ENCODE results near the gene CLIP3. TPM values are rescaled to one million over a fixed set of nuclear protein-coding genes. Genes with fewer than 3 reads are reported as not detected.

CLIP3 gene
- total and polyA plus RNA-seq, 9 of the 15 experiments (the other 6 are each of a cell fraction or from before 2014, with no cell fraction given) = 0.01 to 0.50 (median 0.15) TPM; not detected in 1

DNA sequence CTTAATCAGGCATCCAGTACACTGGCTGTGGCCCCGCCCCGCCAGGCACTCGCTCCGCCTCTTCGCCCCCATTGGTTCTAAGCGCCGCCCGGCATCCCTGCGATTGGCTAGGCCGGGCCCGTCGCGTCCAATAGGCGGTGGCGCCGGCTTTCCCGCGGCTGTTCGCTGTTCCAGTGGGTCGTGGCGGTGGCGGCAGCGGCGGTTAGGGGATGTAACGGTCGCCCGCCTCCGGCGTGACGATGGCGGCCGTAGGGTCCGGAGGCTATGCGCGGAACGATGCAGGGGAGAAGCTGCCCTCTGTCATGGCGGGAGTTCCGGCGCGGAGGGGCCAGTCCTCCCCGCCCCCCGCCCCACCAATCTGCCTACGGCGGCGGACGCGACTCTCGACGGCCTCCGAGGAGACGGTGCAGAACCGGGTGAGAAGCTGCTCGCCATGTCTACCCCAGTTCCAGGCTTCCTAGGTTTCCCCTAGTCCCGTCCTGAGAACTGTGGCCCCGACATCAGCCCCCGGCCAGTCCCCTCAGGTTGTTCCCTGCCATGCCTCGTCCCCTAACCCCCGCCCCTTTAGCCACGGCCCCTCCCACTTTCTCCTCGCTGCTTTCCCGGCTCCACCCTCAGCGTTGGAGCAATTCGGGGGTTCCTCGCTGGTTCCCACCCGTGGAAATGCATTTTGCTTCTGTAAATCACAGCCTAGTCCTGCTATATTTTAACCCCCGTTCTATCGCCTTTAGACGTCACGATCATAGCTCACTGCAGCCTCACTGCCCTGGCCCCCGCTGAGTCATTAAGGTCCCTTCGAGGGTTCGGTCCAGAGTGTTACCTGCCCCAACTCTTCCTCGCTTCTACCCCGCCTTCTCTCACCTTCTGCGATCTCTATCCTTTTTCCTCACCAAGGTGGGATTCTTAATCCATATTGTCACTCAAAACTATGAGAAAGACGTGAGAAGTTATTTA, 22.3 kb upstream of the CLIP3 start, which contains the start of gene WDR62 (continued):
- TF ChIP-seq PRPF4 (IDR thresholded peaks at IDR 0.05; ENCODE audit: insufficient read depth, low read depth, low read length, poor library complexity, severe bottlenecking) (no peak), NFE2 (IDR thresholded peaks at IDR 0.05; ENCODE audit: low read depth) (peak; percentile 60; the same call in 1 of the 2 replicates), CREBBP (IDR thresholded peaks at IDR 0.05; ENCODE audit: low read depth, low read length) (no peak), POLR2B (IDR thresholded peaks at IDR 0.05; ENCODE audit: low read depth, partially characterized antibody) (no peak), YY1 (IDR thresholded peaks at IDR 0.05; ENCODE audit: borderline replicate concordance in 1 of 3, control insufficient read depth in 1 of 3, extremely low read depth in 1 of 3, insufficient read depth in 3 of 3, insufficient read length in 1 of 3, insufficient replicate concordance in 2 of 3, low read depth in 1 of 3, low read length in 2 of 3) (peak; percentile 11 to 78 (median 37)), NFIC (IDR thresholded peaks at IDR 0.05) (0 out of 2 replicates have a peak, but pooled peaks have one; percentile 24), ARHGAP35 (IDR thresholded peaks at IDR 0.05; ENCODE audit: partially characterized antibody) (no peak), NR2C2 (CRISPR knock-in tag; IDR thresholded peaks at IDR 0.05) (no peak), NR2C2 (tag; IDR thresholded peaks at IDR 0.05) (no peak), TRIM28 (IDR thresholded peaks at IDR 0.05) (no peak), RFX5 (IDR thresholded peaks at IDR 0.05; ENCODE audit: low read depth, low read length) (no peak)
- TF ChIP-seq, protein P1, sequence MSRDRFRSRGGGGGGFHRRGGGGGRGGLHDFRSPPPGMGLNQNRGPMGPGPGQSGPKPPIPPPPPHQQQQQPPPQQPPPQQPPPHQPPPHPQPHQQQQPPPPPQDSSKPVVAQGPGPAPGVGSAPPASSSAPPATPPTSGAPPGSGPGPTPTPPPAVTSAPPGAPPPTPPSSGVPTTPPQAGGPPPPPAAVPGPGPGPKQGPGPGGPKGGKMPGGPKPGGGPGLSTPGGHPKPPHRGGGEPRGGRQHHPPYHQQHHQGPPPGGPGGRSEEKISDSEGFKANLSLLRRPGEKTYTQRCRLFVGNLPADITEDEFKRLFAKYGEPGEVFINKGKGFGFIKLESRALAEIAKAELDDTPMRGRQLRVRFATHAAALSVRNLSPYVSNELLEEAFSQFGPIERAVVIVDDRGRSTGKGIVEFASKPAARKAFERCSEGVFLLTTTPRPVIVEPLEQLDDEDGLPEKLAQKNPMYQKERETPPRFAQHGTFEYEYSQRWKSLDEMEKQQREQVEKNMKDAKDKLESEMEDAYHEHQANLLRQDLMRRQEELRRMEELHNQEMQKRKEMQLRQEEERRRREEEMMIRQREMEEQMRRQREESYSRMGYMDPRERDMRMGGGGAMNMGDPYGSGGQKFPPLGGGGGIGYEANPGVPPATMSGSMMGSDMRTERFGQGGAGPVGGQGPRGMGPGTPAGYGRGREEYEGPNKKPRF (IDR thresholded peaks at IDR 0.05; ENCODE audit: low read depth, low read length) = no peak
- TF ChIP-seq, protein P2, sequence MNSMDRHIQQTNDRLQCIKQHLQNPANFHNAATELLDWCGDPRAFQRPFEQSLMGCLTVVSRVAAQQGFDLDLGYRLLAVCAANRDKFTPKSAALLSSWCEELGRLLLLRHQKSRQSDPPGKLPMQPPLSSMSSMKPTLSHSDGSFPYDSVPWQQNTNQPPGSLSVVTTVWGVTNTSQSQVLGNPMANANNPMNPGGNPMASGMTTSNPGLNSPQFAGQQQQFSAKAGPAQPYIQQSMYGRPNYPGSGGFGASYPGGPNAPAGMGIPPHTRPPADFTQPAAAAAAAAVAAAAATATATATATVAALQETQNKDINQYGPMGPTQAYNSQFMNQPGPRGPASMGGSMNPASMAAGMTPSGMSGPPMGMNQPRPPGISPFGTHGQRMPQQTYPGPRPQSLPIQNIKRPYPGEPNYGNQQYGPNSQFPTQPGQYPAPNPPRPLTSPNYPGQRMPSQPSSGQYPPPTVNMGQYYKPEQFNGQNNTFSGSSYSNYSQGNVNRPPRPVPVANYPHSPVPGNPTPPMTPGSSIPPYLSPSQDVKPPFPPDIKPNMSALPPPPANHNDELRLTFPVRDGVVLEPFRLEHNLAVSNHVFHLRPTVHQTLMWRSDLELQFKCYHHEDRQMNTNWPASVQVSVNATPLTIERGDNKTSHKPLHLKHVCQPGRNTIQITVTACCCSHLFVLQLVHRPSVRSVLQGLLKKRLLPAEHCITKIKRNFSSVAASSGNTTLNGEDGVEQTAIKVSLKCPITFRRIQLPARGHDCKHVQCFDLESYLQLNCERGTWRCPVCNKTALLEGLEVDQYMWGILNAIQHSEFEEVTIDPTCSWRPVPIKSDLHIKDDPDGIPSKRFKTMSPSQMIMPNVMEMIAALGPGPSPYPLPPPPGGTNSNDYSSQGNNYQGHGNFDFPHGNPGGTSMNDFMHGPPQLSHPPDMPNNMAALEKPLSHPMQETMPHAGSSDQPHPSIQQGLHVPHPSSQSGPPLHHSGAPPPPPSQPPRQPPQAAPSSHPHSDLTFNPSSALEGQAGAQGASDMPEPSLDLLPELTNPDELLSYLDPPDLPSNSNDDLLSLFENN (IDR thresholded peaks at IDR 0.05; ENCODE audit: low read depth in 2 of 2, low read length in 2 of 2) = no peak
- TF ChIP-seq, protein P3, sequence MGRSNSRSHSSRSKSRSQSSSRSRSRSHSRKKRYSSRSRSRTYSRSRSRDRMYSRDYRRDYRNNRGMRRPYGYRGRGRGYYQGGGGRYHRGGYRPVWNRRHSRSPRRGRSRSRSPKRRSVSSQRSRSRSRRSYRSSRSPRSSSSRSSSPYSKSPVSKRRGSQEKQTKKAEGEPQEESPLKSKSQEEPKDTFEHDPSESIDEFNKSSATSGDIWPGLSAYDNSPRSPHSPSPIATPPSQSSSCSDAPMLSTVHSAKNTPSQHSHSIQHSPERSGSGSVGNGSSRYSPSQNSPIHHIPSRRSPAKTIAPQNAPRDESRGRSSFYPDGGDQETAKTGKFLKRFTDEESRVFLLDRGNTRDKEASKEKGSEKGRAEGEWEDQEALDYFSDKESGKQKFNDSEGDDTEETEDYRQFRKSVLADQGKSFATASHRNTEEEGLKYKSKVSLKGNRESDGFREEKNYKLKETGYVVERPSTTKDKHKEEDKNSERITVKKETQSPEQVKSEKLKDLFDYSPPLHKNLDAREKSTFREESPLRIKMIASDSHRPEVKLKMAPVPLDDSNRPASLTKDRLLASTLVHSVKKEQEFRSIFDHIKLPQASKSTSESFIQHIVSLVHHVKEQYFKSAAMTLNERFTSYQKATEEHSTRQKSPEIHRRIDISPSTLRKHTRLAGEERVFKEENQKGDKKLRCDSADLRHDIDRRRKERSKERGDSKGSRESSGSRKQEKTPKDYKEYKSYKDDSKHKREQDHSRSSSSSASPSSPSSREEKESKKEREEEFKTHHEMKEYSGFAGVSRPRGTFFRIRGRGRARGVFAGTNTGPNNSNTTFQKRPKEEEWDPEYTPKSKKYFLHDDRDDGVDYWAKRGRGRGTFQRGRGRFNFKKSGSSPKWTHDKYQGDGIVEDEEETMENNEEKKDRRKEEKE (IDR thresholded peaks at IDR 0.05; ENCODE audit: borderline replicate concordance in 1 of 2, control insufficient read depth in 1 of 2, low read depth in 2 of 2, low read length in 1 of 2) = no peak
- TF ChIP-seq, protein P4, sequence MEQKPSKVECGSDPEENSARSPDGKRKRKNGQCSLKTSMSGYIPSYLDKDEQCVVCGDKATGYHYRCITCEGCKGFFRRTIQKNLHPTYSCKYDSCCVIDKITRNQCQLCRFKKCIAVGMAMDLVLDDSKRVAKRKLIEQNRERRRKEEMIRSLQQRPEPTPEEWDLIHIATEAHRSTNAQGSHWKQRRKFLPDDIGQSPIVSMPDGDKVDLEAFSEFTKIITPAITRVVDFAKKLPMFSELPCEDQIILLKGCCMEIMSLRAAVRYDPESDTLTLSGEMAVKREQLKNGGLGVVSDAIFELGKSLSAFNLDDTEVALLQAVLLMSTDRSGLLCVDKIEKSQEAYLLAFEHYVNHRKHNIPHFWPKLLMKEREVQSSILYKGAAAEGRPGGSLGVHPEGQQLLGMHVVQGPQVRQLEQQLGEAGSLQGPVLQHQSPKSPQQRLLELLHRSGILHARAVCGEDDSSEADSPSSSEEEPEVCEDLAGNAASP (IDR thresholded peaks at IDR 0.05) = no peak

All from K562 (cell line).